NT2/D1 (cell line): ENCODE measurements around the gene CD44.

Experiments used
- YY1 ChIP-seq: IDR thresholded peaks from 2 replicates; pipeline ENCODE4 v1.6.1; 2011; ENCODE audit not compliant: insufficient read length, insufficient read depth
- ZNF274 ChIP-seq: IDR thresholded peaks from 2 replicates; pipeline ENCODE4 v1.6.1; 2011; ENCODE audit warnings: mild to moderate bottlenecking, low read depth, low read length

DNA sequence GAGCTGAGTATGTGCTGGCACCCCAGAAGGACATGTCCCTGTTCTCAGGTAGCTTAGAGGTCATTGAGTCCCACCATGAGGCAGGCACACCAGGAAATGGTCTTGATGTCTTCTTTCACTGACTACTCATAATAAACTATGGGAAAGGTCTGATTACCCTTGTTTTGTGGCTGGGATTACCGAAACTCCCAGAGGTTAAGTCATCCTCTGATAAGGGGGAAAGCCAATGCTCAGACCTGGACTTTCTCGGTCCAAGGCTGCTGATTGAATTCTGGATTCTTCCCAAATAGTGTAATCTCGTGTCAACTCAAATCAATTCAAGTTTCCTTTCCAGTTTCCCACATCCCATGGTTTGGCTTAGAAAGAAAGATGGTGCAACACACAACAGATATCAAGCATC is 3.7 kb upstream of the CD44 start:
- TF ChIP-seq YY1 (no peak), ZNF274 (no peak)
